ENCODE measurements around the gene NDUFB3.
A peak's percentile ranks its signal among the peaks of the same experiment; 100 is the strongest.

NDUFB3 gene

GRCh38 chr2:201100497-201100896 lies 28.7 kb downstream of the NDUFB3 start:
- ATAC-seq = no peak

- ATAC-seq = no peak
Measured at GRCh38 chr2:201105759-201106158, 34.0 kb downstream of the NDUFB3 start.

GRCh38 chr2:201107624-201108023 lies 35.8 kb downstream of the NDUFB3 start:
- no peak for ATAC-seq

GRCh38 chr2:201108341-201108740 lies 36.5 kb downstream of the NDUFB3 start:
- no peak for ATAC-seq

GRCh38 chr2:201109186-201109585 lies 37.4 kb downstream of the NDUFB3 start:
- ATAC-seq = no peak

- ATAC-seq = no peak
Measured at GRCh38 chr2:201110615-201111014, 38.8 kb downstream of the NDUFB3 start.

GRCh38 chr2:201111096-201111495 lies 39.3 kb downstream of the NDUFB3 start:
- ATAC-seq = no peak

- ATAC-seq = no peak
Measured at GRCh38 chr2:201114350-201114749, 42.5 kb downstream of the NDUFB3 start.

GRCh38 chr2:201114846-201115245 lies 43.0 kb downstream of the NDUFB3 start:
- ATAC-seq = no peak

GRCh38 chr2:201116115-201116958 lies 44.5 kb downstream of the NDUFB3 start, which contains the start of gene CFLAR:
Gene CFLAR, plus strand, starts transcription at chr2:201116164. Its CDS starts 13,702 bp downstream, at chr2:201129866.
- ATAC-seq = peak; percentile 31 to 36

- peak; percentile 22 to 36 for ATAC-seq
Measured at GRCh38 chr2:201116959-201117734, 45.3 kb downstream of the NDUFB3 start.

- peak in 1 of 2 donors; percentile 2 for ATAC-seq
Measured at GRCh38 chr2:201117735-201118094, 45.9 kb downstream of the NDUFB3 start.

GRCh38 chr2:201118121-201118960 lies 46.5 kb downstream of the NDUFB3 start:
- ATAC-seq = peak; percentile 30 to 52

GRCh38 chr2:201118961-201119854 lies 47.4 kb downstream of the NDUFB3 start:
- ATAC-seq = peak; percentile 2

- no peak for ATAC-seq
Measured at GRCh38 chr2:201122276-201122675, 50.5 kb downstream of the NDUFB3 start.

GRCh38 chr2:201126308-201127151 lies 54.7 kb downstream of the NDUFB3 start:
- ATAC-seq = peak; percentile 22 to 27

GRCh38 chr2:201127152-201127511 lies 55.3 kb downstream of the NDUFB3 start:
- ATAC-seq = no peak

GRCh38 chr2:201127570-201127969 lies 55.8 kb downstream of the NDUFB3 start:
- ATAC-seq = peak; percentile 32 to 40

- ATAC-seq = no peak
Measured at GRCh38 chr2:201128033-201128432, 56.2 kb downstream of the NDUFB3 start.

GRCh38 chr2:201128933-201129505 lies 57.2 kb downstream of the NDUFB3 start:
- ATAC-seq = peak; percentile 3 to 5
